ENCODE data around the gene STIM1.
A peak's percentile ranks its signal among the peaks of the same experiment; 100 is the strongest.

Gene STIM1

DNA sequence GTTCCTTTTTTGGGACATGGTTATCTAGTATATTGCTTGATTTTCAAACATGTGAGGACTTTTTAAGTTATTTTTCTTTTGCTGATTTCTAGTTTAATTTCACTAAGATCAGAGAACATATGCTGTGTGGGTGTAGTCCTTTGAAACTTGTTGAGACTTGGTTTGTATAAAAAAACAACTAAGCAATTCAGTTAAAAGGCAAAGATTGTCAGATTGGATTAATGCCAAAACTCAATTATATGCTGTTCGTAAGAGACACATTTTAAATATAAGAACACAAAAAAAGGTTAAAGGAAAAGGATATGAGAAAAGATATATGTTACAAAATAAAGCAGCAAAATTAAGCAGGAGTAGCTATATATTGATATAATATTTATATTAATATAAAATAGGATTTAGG is 221.3 kb downstream of the STIM1 start:
- no peak for DNase-seq

GRCh38 chr11:4083198-4083597 is 227.7 kb downstream of the STIM1 start:
- DNase-seq = no peak

- no peak for DNase-seq
Observed at GRCh38 chr11:4084406-4085125, 229.1 kb downstream of the STIM1 start.

- DNase-seq = peak in 1 of 2 experiments; percentile 10
Observed at GRCh38 chr11:4085575-4085974, 230.1 kb downstream of the STIM1 start.

- peak; percentile 14 to 23 for DNase-seq
Observed at GRCh38 chr11:4086575-4087353, 231.3 kb downstream of the STIM1 start.

DNA sequence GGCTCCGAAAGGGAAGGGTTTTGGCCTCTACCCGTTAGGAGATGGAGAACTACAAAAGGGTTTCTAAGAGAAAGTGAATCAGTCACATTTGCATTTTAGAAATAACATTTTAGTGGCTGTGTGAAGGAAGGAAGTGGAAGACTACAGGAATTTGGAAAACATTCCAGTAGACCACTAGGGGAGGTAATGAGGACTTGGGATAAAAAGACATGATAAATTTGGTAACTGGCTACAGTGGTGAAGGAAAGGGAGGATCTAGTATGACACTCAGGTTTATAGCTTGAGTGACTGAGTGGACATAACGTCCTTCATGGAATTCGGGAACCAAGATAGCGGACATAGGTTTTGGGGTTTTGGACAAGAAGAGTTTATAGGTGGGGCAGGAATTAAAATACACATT is 232.1 kb downstream of the STIM1 start:
- no peak for DNase-seq

GRCh38 chr11:4090258-4090657 is 234.8 kb downstream of the STIM1 start:
- DNase-seq = no peak

DNA sequence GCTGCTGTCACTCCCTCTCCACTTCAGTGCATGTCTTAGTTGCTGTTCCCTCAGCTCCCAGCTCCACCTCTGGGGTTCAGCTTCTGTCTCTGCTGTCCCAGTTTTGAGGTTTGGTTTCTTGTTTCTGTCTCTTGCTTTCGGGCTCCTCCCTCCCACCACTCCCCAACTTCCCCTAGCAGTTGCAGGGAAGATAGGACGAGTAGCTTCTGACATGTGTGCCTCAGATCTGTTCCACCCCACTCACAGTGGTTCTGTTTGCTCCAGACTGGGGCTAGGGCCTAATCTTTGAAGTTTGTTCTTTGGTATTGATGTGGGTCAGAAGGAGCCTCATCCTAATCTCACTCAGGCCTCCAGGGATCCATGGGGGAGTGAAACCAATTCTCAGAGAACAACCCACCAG is 236.6 kb downstream of the STIM1 start:
- peak; percentile 69 to 83 for DNase-seq

GRCh38 chr11:4093519-4094347 is 238.3 kb downstream of the STIM1 start:
- DNase-seq = peak in 1 of 2 experiments; percentile 34

- DNase-seq = peak; percentile 92 to 93
Observed at GRCh38 chr11:4094348-4095291, 239.2 kb downstream of the STIM1 start, which contains the start of gene RRM1. Gene RRM1, plus strand, starts transcription at chr11:4094799. Its CDS starts 214 bp downstream, at chr11:4095013.

GRCh38 chr11:4095509-4096230 is 240.2 kb downstream of the STIM1 start:
- peak; percentile 13 to 20 for DNase-seq

DNA sequence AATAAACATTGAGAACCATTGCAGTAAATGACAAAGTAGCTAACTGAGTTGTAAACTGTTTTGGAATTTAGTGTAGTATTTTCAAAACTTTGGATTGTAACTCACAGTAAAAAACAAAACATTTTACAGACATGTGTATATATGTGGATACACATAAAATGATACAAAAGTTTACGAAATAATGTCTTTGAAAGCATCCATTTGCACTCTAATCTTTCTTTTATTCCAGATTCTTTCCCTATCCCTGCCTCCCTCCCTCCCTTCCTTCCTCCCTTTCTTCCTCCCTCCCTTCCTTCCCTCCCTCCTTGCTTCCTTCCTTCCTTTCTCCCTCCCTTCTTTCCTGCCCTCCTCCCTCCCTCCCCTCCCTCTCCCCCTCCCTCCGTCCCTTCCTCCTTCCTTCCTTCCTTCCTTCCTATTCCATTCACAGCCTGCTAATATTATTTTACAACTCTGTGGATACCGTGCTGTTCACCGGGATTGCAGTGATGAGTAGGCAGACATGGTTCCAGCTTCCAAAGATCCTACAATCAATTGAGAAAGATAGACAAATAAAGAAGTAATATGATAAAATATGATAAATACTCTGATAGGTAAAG is 242.7 kb downstream of the STIM1 start:
- DNase-seq = no peak

GRCh38 chr11:4102711-4103110 is 247.2 kb downstream of the STIM1 start:
- DNase-seq = peak; percentile 56 to 74

GRCh38 chr11:4103269-4103668 is 247.8 kb downstream of the STIM1 start:
- no peak for DNase-seq

GRCh38 chr11:4105916-4106315 is 250.5 kb downstream of the STIM1 start:
- DNase-seq = no peak

DNA sequence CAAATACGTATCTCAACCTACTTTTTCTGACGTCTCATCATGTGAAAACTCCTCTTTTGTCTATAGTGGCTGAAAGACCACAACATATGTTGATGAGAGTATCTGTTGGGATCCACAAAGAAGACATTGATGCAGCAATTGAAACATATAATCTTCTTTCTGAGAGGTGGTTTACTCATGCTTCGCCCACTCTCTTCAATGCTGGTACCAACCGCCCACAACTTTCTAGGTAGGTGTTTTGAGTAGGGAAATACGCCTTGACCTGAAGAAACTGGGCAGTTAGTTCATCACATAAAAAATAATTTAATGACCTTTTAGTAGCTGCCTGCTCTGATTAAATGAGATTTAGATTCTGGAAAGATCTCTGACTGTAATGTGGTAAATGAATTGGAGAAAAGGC is 256.4 kb downstream of the STIM1 start:
- no peak for DNase-seq

DNA sequence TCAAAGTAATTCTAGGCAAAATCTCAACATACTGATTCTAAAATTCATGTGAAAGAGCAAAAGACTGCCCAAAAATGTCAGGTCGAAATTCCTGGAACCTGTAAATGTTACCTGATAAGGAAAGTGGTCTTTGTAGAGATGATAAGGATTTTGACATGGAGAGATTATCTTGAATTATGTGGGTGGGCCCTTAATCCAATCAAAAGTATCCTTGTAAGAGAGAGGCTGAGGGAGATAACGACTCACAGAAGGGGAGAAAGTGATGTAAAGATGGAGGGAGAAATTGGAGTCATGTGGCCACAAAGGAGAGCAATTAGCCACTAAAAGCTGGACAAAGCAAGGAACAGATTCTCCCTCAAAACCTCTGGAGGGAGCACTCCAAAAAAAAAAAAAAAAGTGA is 259.7 kb downstream of the STIM1 start:
- no peak for DNase-seq

- DNase-seq = no peak
Observed at GRCh38 chr11:4118107-4118506, 262.6 kb downstream of the STIM1 start.

- no peak for DNase-seq
Observed at GRCh38 chr11:4123218-4123617, 267.8 kb downstream of the STIM1 start.

DNA sequence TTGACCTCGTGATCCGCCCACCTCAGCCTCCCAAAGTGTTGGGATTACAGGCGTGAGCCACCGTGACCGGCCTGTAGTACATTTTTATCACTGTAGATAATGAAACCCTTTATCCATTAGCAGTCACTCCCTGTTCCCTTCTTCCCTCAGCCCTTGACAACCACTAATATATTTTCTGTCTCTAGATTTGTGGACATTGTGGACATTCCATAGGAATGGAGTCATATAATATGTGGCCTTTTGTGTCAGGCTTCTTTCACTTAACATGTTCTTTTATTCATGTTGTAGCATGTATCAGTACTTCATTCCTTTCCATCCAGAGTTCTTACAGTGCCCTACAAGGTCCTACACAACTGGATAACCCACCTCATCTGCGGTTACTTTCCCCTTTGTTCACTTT is 269.7 kb downstream of the STIM1 start:
- DNase-seq = no peak

DNA sequence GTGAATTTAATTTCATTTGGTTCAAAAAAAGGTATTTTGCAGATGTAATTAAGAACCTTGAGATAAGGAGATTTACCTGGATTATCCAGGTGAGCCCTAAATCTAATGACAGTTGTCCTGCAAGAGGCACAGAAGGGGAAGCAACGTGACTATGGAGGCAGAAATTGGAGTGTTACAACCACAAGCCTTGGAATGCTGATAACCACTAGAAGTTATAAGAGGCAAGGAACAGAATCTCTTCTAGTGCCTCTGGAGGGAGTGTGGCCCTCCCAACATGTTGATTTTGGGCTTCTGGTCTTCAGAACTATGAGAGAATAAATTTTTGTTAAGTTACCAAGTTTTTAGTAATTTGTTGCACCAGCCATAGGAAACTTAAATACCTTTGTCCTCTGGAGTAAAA is 271.9 kb downstream of the STIM1 start:
- no peak for DNase-seq
